Motor neuron (in vitro differentiated cells): ENCODE results near the gene NUDT13. TPM values are rescaled to one million over a fixed set of nuclear protein-coding genes. Genes with fewer than 3 reads are reported as not detected.
"Not testable (repeated sequence)": the region's sequence is repeated elsewhere in the genome, so short reads cannot be mapped to it uniquely, and the experiment has no call there.

Experiments used
- ATAC-seq, 8 experiments: fragments of 200-7000 bp; cut with Tn5 transposase; replicated peaks in 6 of 8; 2 replicates each; pipeline ENCODE4 v1.8.0; 2021; ENCODE audit warnings: mild to moderate bottlenecking in 8 of 8, moderate library complexity in 8 of 8
- H3K27ac ChIP-seq, 2 donors: fragments of 250-450 bp; sonication (Bioruptor Pico); 2 replicates each; pipeline ENCODE4 v1.9.0; 2021; ENCODE audit warnings: antibody characterized with exemption in 2 of 2, mild to moderate bottlenecking in 2 of 2, moderate library complexity in 1 of 2
- H3K4me1 ChIP-seq, 2 donors: fragments of 250-450 bp; sonication (Bioruptor Pico); replicated peaks in 1 of 2; 2 replicates each; pipeline ENCODE4 v1.6.1; 2021; ENCODE audit warnings: antibody characterized with exemption in 2 of 2, mild to moderate bottlenecking in 2 of 2, moderate library complexity in 1 of 2
- H3K4me3 ChIP-seq, 5 donors: fragments of 250-450 bp; sonication (Bioruptor Pico); 2 replicates each; pipeline ENCODE4 v1.9.0; 2021; ENCODE audit warnings: antibody characterized with exemption in 5 of 5, mild to moderate bottlenecking in 5 of 5, moderate library complexity in 4 of 5
- WGBS, 10 experiments: fragments of 450-650 bp; shearing (Covaris generic); methylation state at CpG; one replicate each; pipeline ENCODE4 v1.0.0; 2022; 5-methylcytosine and 5-hydroxymethylcytosine counted together
- in situ Hi-C, 9 experiments: fragments of 400-800 bp; cut with MboI; loops; one replicate each; pipeline ENCODE4 v1.15.0; 2021; ENCODE audit warnings: low sequenced_read_pairs in 9 of 9, low pct_unique_long_range_greater_than_20kb in 2 of 9; ENCODE audit not compliant: unreplicated experiment in 9 of 9
- total RNA-seq, 8 experiments: library from RNA; unstranded; fragments of 300-600 nt; gene quantifications; 2 replicates each; pipeline versions ENCODE4 v1.2.3 to v1.2.4, GENCODE V29; 2022

The NUDT13 gene
- total RNA-seq, 8 experiments from 2014 or later = 0.60 to 9.2 (median 1.3) TPM

DNA sequence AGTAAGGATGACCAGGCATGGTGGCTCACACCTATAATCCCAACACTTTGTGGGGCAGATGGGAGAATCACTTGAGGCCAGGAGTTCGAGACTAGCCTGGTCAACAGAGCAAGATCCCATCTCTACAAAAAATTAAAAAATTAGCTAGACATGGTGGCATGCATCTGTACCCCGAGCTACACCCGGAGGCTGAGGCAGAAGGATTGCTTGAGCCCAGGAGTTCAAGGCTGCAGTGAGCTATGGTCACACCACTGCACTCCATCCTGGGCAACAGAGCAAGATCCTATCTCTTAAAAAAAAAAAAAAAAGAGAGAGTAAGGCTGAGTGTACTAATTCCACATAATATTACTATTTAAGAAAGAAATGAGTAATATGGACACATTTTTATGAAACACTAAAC, 17.4 kb upstream of the NUDT13 start:
- no peak for ATAC-seq
- in situ Hi-C loops = no loop called here
- WGBS, 10 experiments = 89 to 100% (median 100%) methylated on average over 1 to 3 of the region's 3 CpGs; no CpG with 5 or more reads in 3 of the 10 experiments
- no peak overlapping the region for H3K27ac ChIP-seq
- H3K4me1 ChIP-seq = peaks cover 10 to 16% of the 10 kb centered on the region in 2 donors
- H3K4me3 ChIP-seq = no peak overlapping the region

DNA sequence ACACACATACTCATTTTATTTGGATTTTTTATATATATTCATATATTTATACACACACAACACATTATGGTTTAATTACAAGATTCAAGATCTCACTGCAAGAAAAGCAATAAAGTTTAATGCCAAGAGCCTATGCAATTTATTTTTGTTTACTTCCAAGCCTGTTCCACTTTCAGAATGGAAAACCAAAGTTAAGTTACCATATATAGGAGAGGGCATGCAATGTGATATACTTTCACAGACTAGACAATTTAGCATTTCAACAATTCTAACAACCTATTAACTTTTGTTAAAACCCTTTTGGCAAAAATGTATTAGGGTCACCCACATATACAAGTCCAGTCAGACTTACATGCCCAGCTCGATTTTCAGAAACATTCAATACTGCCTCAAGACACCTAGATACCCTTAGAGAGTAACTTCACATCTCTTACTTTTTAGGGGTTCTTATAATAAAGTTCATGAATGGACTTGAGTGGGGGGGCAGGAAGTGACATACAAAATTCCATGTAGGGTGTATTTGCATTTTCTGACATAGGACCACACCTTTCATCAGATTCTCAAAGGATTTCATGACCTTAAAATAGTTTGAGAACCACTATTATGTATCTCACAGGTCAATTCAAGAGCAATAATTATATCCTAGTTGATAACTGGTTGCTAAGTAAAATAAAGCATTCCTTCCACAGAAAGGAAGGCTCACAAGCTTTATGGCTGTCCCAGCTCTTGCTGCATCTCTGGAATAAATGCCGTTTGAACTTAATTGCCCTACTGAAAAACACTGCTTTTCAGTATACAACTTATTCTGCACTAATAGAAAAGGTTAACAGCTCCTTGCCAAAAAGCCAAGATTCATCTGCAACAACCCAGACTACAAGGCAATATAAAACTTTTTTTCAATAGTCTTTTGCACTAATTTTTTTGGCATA, 16.1 kb upstream of the NUDT13 start:
- 0 to 67% (median 16%) methylated on average over 1 to 2 of the region's 2 CpGs; no CpG with 5 or more reads in 2 of the 10 experiments for WGBS, 10 experiments
- Histone ChIP-seq H3K27ac (no peak overlapping the region), H3K4me1 (peaks cover 10 to 18% of the 10 kb centered on the region in 2 donors), H3K4me3 (peak overlapping the region; percentile 55 to 76 (median 62))
- in situ Hi-C loops = no loop called here
- no peak for ATAC-seq

DNA sequence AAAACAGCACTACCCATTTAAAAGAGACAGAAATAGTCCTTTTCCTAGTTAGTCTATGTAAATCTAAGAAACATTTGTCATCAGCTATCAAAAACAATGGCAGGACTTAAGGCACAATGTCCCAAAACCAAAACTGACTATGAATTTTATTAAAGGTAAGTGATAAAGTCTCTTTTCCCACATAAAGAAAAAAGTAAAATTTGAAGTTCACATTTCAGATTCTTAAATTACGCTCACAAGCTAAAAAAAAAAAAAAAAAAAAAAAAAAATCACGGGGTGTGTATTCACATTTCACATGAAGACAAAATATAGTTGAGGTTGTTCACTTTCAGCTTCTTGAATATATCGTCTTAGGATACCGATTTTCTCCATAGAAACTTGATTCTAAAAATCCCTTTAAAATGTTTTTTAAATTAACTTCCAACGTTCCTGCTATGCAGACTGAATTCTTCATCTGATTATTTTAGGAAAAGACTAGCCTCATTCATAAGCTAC, 15.2 kb upstream of the NUDT13 start:
- 0 to 7% (median 0%) methylated on average over 1 to 5 of the region's 5 CpGs for WGBS, 10 experiments
- Histone ChIP-seq H3K4me1 (peaks cover 6 to 18% of the 10 kb centered on the region in 2 donors), H3K27ac (peak overlapping the region; percentile 65 to 71), H3K4me3 (peak overlapping the region; percentile 55 to 76 (median 62))
- in situ Hi-C loops = no loop called here
- no peak for ATAC-seq

DNA sequence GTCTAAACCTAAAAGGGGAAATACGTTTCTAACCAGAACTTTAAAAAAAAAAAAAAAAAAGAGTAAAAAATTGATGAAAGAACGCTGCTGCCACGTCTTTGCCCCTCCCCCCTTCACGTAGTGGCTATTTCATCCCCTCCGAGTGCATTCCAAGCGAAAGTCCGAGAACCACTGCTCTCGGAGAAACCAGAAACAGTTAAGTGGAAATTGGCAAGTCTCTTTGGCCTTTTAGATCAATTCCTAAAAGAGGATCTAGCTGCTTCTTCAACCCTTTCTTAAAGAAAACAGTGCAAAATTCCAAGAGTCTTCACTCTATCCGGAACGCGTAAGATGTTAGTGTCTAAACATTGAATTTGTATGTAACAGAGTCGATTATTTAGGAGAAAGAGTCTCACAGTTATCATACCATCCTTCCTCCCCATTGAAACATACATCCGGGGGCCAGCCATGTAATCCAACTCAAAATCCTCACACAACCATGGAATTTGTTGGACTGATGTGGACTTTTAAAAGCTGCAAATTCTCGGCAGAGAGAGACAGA, 14.7 kb upstream of the NUDT13 start:
- peak overlapping the region; percentile 65 to 71 for H3K27ac ChIP-seq
- ATAC-seq = peak in 2 of 8 experiments; percentile 0 to 1
- H3K4me1 ChIP-seq = peaks cover 6 to 18% of the 10 kb centered on the region in 2 donors
- H3K4me3 ChIP-seq = peak overlapping the region; percentile 55 to 76 (median 62)
- in situ Hi-C loops = no loop called here
- 0 to 3% (median 0%) methylated on average over 1 to 14 of the region's 14 CpGs for WGBS, 10 experiments

DNA sequence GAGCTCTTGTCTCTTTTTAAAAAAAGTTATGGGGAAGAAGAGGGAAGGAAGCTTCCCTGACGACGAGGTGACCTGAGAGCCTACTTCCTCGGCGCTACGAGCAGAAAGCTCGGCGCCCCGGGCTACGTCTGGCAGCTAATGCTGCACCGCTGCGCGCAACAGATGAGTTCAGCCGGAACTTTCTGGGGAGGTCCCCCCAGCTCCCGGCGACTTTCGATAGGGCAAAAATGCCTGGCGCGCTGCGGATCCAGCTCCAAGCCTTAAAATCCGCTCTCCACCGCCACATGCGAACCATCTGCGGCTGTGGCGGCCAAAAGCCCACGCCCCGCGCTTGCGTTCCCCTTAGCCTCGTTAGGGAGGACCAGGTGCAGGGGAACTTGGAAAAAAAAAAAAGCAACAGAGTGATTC, 14.2 kb upstream of the NUDT13 start:
- H3K4me1 ChIP-seq = peaks cover 6 to 18% of the 10 kb centered on the region in 2 donors
- H3K4me3 ChIP-seq = peak overlapping the region; percentile 55 to 76 (median 62)
- H3K27ac ChIP-seq = peak overlapping the region; percentile 65 to 71
- in situ Hi-C loops = no loop called here
- ATAC-seq = peak; percentile 2 to 48 (median 10)
- WGBS, 10 experiments = 0 to 1% (median 0%) methylated on average over 2 to 25 of the region's 29 CpGs; no CpG with 5 or more reads in 4 of the 10 experiments

DNA sequence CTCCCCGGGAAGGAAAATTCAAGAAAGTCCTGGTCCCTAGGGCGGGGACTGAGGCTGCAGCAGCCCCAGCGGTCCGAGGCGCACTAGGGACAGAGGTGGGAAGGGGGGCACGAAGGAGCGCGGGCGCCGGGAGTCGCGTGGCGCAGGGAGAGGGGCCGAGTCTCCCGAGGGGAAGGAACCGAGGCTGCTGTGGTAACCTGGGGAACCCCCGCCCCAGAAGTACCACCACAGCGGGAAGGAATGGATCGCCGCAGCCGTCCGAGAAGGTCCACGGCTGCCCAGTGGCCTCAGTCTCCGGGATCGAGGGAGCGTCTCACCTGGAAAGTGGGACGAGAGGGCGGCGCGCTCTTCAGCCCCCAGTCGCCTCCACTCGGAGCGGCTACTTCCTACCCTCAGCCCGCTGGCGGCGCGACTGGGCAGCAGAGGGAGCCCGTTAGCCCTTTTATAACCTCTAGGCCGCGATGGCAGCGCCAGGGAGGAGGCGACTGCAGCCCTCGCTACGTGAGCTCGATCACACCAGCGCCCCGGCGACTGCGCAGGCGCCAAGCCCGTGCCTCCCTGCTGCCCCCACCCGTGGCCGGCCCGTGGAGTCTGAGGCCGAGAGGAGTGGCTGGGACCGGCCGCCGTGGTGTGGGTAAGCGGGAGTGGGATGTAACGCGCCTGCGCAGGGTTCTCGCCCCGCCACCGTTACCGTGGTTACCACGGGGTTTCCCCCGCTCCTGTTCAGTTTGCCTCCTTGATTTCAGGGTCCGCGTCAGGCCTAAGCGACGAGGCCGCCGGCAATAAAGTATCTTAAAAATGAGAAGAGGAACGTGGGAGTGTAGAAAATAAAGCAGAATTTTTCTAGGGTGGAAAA, 13.6 kb upstream of the NUDT13 start, which contains the start of gene P4HA1:
P4HA1 (minus strand) TSS at position 418 of the 856 bp plus-strand sequence. CDS start 21,983 bp downstream, outside the sequence.
- Histone ChIP-seq H3K4me1 (peaks cover 6 to 18% of the 10 kb centered on the region in 2 donors), H3K4me3 (peak within 1 kb of the TSS; percentile 55 to 76 (median 62)), H3K27ac (peak within 1 kb of the TSS; percentile 71 to 72)
- peak; percentile 80 to 96 (median 92) for ATAC-seq
- in situ Hi-C loops = no loop called here
- 0 to 5% (median 0%) methylated on average over 1 to 28 of the region's 75 CpGs; no CpG with 5 or more reads in 2 of the 10 experiments for whole genome bisulfite sequencing, 10 experiments

DNA sequence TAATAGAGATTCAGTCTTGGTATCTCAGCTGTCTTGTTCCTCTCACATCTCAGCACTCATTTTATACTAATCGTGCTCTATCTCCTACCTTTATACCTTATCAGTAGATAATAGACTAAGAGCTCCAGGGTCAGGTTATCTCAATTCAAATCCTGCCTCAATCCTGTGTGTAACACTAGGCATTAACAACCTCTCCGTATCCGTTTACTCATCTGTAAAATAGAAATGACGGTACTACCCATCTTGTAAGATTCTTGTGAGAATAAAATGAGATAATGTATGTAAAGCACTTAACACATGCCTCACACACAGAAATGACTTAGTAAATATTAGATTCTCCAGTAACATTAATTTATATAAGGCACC, 13.0 kb upstream of the NUDT13 start:
- ATAC-seq = peak in 4 of 8 experiments; percentile 0 to 2 (median 1)
- Histone ChIP-seq H3K27ac (peak overlapping the region; percentile 68 to 72), H3K4me1 (peaks cover 6 to 18% of the 10 kb centered on the region in 2 donors), H3K4me3 (peak overlapping the region; percentile 2 to 76 (median 59))
- in situ Hi-C loops = no loop called here
- 14 to 75% (median 51%) methylated on average over 1 to 4 of the region's 4 CpGs; no CpG with 5 or more reads in 2 of the 10 experiments for WGBS, 10 experiments

DNA sequence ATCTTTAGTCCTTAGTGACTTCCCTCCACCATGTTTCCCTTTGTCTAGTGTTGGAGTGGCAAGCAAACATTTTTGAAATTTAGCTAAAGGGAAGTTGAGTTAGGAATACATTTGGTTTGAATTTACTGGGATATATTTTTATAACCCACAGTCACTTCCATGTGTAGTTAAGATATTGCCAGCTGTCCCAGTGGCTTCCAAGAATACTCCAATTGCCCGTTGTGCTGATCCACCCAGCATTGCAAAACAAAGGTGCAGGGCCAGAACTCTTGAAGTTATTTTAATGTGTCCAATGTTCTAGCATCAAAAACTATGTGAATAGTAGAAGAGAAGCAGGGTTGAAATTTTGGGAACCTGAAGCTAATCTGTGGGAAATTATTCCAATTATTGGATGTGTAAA, 11.1 kb upstream of the NUDT13 start:
- no peak overlapping the region for H3K4me3 ChIP-seq
- no peak for ATAC-seq
- peaks cover 3 to 10% of the 10 kb centered on the region in 2 donors for H3K4me1 ChIP-seq
- no peak overlapping the region for H3K27ac ChIP-seq
- 0 to 100% (median 69%) methylated on average over 1 of the region's 1 CpG; no CpG with 5 or more reads in 2 of the 10 experiments for WGBS, 10 experiments
- in situ Hi-C loops = no loop called here

DNA sequence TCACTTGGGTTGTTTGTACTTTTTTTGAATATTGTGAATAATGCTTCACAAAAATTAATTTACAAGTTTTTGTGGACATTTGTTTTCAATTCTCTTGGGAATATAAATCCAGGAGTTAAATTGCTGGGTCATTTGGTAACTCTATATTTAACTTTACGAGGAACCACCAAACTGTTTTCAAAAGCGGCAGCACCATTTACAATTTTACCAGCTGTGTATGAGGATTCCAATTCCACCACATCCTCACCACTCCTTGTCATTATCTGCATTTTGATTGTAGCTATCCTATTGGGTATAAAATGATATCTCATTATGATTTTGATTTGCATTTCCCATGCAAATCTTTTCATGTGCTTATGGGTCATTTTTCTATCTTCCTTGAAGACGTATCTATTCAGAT, 4.0 kb upstream of the NUDT13 start:
- 3 to 100% (median 91%) methylated on average over 1 to 3 of the region's 3 CpGs for WGBS, 10 experiments
- Histone ChIP-seq H3K4me3 (no peak overlapping the region), H3K27ac (no peak overlapping the region), H3K4me1 (no peaks in the 10 kb centered on the region)
- in situ Hi-C loops = no loop called here
- peak in 1 of 8 experiments; percentile 7 for ATAC-seq

DNA sequence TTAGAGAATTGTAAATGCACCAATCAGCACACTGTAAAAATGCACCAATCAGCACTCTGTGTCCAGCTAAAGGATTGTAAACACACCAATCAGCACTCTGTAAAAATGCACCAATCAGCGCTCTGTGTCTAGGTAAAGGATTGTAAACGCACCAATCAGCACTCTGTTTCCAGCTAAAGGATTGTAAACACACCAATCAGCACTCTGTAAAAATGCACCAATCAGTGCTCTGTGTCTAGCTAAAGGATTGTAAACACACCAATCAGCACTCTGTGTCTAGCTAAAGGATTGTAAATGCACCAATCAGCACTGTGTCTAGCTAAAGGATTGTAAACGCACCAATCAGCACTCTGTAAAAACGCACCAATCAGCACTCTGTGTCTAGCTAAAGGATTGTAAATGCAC, 1.0 kb upstream of the NUDT13 start:
- H3K27ac ChIP-seq, in situ Hi-C loops, H3K4me1 ChIP-seq, H3K4me3 ChIP-seq, ATAC-seq: not testable (repeated sequence)
- 92 to 100% (median 100%) methylated on average over 1 to 4 of the region's 4 CpGs; no CpG with 5 or more reads in 4 of the 10 experiments for WGBS, 10 experiments

DNA sequence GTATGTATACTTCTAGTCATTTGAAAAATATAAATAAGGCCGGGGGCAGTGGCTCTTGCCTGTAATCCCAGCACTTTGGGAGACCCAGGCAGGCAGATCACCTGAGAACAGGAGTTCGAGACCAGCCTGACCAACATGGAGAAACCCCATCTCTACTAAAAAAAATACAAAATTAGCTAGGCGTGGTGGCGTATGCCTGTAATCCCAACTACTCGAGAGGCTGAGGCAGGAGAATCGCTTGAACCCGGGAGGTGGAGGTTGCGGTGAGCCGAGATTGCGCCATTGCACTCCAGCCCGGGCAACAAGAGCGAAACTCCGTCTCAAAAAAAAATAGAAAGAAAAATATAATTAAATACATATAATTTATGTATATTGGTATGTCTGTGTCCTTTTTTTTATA, 1.8 kb downstream of the NUDT13 start:
- H3K4me1 ChIP-seq, ATAC-seq, H3K4me3 ChIP-seq, H3K27ac ChIP-seq, in situ Hi-C loops: not testable (repeated sequence)
- WGBS, 10 experiments = 89 to 100% (median 99%) methylated on average over 1 to 12 of the region's 13 CpGs; no CpG with 5 or more reads in 1 of the 10 experiments

DNA sequence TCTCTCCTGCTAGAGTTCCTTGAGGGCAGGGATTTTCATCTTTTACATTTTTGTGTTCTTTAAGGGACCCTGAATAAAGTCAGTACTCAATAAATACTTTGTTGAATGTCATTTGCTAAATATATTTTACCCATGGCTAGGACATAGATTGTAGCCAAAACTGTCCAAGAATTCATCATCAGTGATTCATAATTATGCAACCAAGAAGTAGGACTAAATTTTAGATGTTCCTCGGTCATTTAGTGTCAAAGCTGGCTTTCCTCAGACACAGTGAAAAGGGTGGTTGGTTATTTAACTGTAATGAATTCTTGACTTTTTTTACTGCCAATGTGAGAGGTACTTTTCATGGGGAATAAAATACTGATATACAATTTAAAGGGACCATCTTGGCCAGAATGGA, 3.3 kb downstream of the NUDT13 start:
- H3K4me1 ChIP-seq = no peaks in the 10 kb centered on the region
- in situ Hi-C loops = no loop called here
- H3K4me3 ChIP-seq = no peak overlapping the region
- ATAC-seq = no peak
- WGBS, 10 experiments = 0 to 100% (median 80%) methylated on average over 1 of the region's 1 CpG; no CpG with 5 or more reads in 3 of the 10 experiments
- no peak overlapping the region for H3K27ac ChIP-seq
